ENCODE data around the gene RHEX. TPM values are rescaled to one million over a fixed set of nuclear protein-coding genes. Genes with fewer than 3 reads are reported as not detected.
A peak's percentile ranks its signal among the peaks of the same experiment; 100 is the strongest.
"Not testable (repeated sequence)": the region's sequence is repeated elsewhere in the genome, so short reads cannot be mapped to it uniquely, and the experiment has no call there.

The RHEX gene, protein sequence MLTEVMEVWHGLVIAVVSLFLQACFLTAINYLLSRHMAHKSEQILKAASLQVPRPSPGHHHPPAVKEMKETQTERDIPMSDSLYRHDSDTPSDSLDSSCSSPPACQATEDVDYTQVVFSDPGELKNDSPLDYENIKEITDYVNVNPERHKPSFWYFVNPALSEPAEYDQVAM
- 0.44 TPM for total RNA-seq
- long read RNA-seq, result 0 reads

GRCh38 chr1:206052919-206053610, at the start of gene RHEX:
RHEX (plus strand) TSS chr1:206053173; CDS start chr1:206097829, 44,656 bp downstream.
- H3K36me3 ChIP-seq; H3K27ac ChIP-seq (replicated peaks); H3K4me3 ChIP-seq; H3K4me1 ChIP-seq; intact Hi-C loops (cut with micrococcal nuclease); H3K9me3 ChIP-seq (replicated peaks); DNase-seq; H3K27me3 ChIP-seq (ENCODE audit: low read depth): not testable (repeated sequence)

- peaks cover 42% of the 10 kb centered on the region for H3K4me1 ChIP-seq
- H3K4me3 ChIP-seq, result no peak overlapping the region
- H3K27ac ChIP-seq (replicated peaks), result no peak overlapping the region
- DNase-seq, result no peak
- no peaks in the 10 kb centered on the region for H3K36me3 ChIP-seq
- H3K9me3 ChIP-seq (replicated peaks), result no peaks in the 10 kb centered on the region
- intact Hi-C loops (cut with micrococcal nuclease), result no loop called here
- TF ChIP-seq, protein P1, sequence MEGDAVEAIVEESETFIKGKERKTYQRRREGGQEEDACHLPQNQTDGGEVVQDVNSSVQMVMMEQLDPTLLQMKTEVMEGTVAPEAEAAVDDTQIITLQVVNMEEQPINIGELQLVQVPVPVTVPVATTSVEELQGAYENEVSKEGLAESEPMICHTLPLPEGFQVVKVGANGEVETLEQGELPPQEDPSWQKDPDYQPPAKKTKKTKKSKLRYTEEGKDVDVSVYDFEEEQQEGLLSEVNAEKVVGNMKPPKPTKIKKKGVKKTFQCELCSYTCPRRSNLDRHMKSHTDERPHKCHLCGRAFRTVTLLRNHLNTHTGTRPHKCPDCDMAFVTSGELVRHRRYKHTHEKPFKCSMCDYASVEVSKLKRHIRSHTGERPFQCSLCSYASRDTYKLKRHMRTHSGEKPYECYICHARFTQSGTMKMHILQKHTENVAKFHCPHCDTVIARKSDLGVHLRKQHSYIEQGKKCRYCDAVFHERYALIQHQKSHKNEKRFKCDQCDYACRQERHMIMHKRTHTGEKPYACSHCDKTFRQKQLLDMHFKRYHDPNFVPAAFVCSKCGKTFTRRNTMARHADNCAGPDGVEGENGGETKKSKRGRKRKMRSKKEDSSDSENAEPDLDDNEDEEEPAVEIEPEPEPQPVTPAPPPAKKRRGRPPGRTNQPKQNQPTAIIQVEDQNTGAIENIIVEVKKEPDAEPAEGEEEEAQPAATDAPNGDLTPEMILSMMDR (IDR thresholded peaks at IDR 0.05; ENCODE audit: borderline replicate concordance), result no peak
- no peaks in the 10 kb centered on the region for H3K27me3 ChIP-seq (ENCODE audit: low read depth)
These were observed 48.8 kb upstream of the RHEX start for GRCh38 chr1:206003854-206004800.

- H3K4me3 ChIP-seq, result no peak overlapping the region
- no peaks in the 10 kb centered on the region for H3K9me3 ChIP-seq (replicated peaks)
- TF ChIP-seq, protein P1 (IDR thresholded peaks at IDR 0.05; ENCODE audit: borderline replicate concordance), result no peak
- no peak for DNase-seq
- H3K27me3 ChIP-seq (ENCODE audit: low read depth), result no peaks in the 10 kb centered on the region
- intact Hi-C loops (cut with micrococcal nuclease), result no loop called here
- peak overlapping the region; percentile 11 for H3K27ac ChIP-seq (replicated peaks)
- H3K36me3 ChIP-seq, result no peaks in the 10 kb centered on the region
- peaks cover 41% of the 10 kb centered on the region for H3K4me1 ChIP-seq
These were observed 48.1 kb upstream of the RHEX start for GRCh38 chr1:206004826-206005225.

- Histone ChIP-seq H3K36me3 (no peaks in the 10 kb centered on the region), H3K9me3 (replicated peaks) (no peaks in the 10 kb centered on the region), H3K4me3 (no peak overlapping the region), H3K27ac (replicated peaks) (peak overlapping the region; percentile 11), H3K4me1 (peaks cover 41% of the 10 kb centered on the region), H3K27me3 (ENCODE audit: low read depth) (no peaks in the 10 kb centered on the region)
- no peak for DNase-seq
- intact Hi-C loops (cut with micrococcal nuclease), result no loop called here
- TF ChIP-seq, protein P1 (IDR thresholded peaks at IDR 0.05; ENCODE audit: borderline replicate concordance), result no peak
These were observed 47.7 kb upstream of the RHEX start for GRCh38 chr1:206005234-206005633.

DNA sequence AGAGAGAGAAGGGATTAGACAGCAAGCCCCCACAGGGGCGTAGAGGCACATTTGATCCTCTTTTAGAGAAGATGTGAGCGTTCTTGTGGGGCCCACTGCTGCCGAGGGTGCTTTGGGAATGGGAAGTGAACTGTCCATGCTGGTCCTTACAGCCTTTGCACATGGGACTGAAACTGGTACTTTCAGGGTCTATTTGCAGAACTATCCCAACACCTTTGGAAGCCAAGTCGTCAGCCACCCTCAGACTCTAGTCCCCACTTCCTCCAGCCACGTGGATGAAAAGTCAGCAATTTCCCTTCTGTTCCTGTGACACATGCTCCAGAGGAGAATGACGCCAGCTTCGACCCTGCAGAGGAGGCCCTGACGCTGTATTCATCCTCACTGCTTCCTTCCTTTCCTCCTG, 47.2 kb upstream of the RHEX start:
- peaks cover 38% of the 10 kb centered on the region for H3K4me1 ChIP-seq
- intact Hi-C loops (cut with micrococcal nuclease), result no loop called here
- H3K27me3 ChIP-seq (ENCODE audit: low read depth), result no peaks in the 10 kb centered on the region
- H3K27ac ChIP-seq (replicated peaks), result no peak overlapping the region
- no peak for DNase-seq
- TF ChIP-seq, protein P1 (IDR thresholded peaks at IDR 0.05; ENCODE audit: borderline replicate concordance), result no peak
- no peak overlapping the region for H3K4me3 ChIP-seq
- H3K36me3 ChIP-seq, result no peaks in the 10 kb centered on the region
- H3K9me3 ChIP-seq (replicated peaks), result no peaks in the 10 kb centered on the region
